Cardiac septum (tissue), 1 donor: ENCODE data around the gene SLC9A5. TPM values are rescaled to one million over a fixed set of nuclear protein-coding genes. Genes with fewer than 3 reads are reported as not detected.

Source experiments
- DNase-seq: peaks from one replicate; pipeline ENCODE4 v3.0.0-alpha.2; 2020; ENCODE audit warnings: low spot score
- intact Hi-C: fragments of 100-400 bp; cut with DNase I; formaldehyde crosslinking; loops from one replicate; pipeline ENCODE4 v1.14.0; 2022
- microRNA-seq: library from miRNA; unstranded; fragments of <30 nt; microRNA quantifications from one replicate; pipeline ENCODE4 v1.2.0, GENCODE V29; 2020
- total RNA-seq: library from RNA; stranded (reverse); fragmentation: NEBNext Ultra II Directional; extraction: Animal tissue kit (Norgen Biotek cat#: 25700); gene quantifications from one replicate; pipeline ENCODE4 v1.2.1, GENCODE V29; 2021
- donor health status: DM: no; HTN: no; CAD: no.

The SLC9A5 gene
- total RNA-seq, 1 donor from 2014 or later: 1.1 TPM

- DNase-seq: no peak
- intact Hi-C loops: no loop called here
Measured at GRCh38 chr16:67294171-67294757, 45.5 kb downstream of the SLC9A5 start.

GRCh38 chr16:67294938-67295361, 46.2 kb downstream of the SLC9A5 start:
- intact Hi-C loops: no loop called here
- no peak for DNase-seq

GRCh38 chr16:67296420-67296819, 47.6 kb downstream of the SLC9A5 start:
- intact Hi-C loops: no loop called here

GRCh38 chr16:67298277-67298676, 49.5 kb downstream of the SLC9A5 start:
- DNase-seq: no peak
- intact Hi-C loops: no loop called here

More at GRCh38 chr16:67296420-67296819, 47.6 kb downstream of the SLC9A5 start:
- DNase-seq: no peak

GRCh38 chr16:67299269-67299668, 50.5 kb downstream of the SLC9A5 start:
- DNase-seq: no peak
- intact Hi-C loops: no loop called here

- intact Hi-C loops: no loop called here
- no peak for DNase-seq
Measured at GRCh38 chr16:67301080-67301782, 52.5 kb downstream of the SLC9A5 start.

GRCh38 chr16:67302076-67302475, 53.3 kb downstream of the SLC9A5 start:
- DNase-seq: no peak
- intact Hi-C loops: no loop called here

GRCh38 chr16:67302970-67303369, 54.2 kb downstream of the SLC9A5 start:
- intact Hi-C loops: no loop called here

GRCh38 chr16:67304020-67304419, 55.2 kb downstream of the SLC9A5 start:
- intact Hi-C loops: no loop called here
- no peak for DNase-seq

More at GRCh38 chr16:67302970-67303369, 54.2 kb downstream of the SLC9A5 start:
- DNase-seq: no peak

- intact Hi-C loops: no loop called here
Measured at GRCh38 chr16:67305216-67306071, 56.7 kb downstream of the SLC9A5 start.

GRCh38 chr16:67310561-67310960, 61.8 kb downstream of the SLC9A5 start:
- intact Hi-C loops: no loop called here
- DNase-seq: no peak

More at GRCh38 chr16:67305216-67306071, 56.7 kb downstream of the SLC9A5 start:
- no peak for DNase-seq

GRCh38 chr16:67311607-67312488, 63.1 kb downstream of the SLC9A5 start:
- intact Hi-C loops: no loop called here
- no peak for DNase-seq

GRCh38 chr16:67312719-67313118, 63.9 kb downstream of the SLC9A5 start:
- intact Hi-C loops: no loop called here
- DNase-seq: no peak

- intact Hi-C loops: no loop called here
- DNase-seq: no peak
Measured at GRCh38 chr16:67317853-67318252, 69.1 kb downstream of the SLC9A5 start.

Small RNA genes lying within 50 kb of the gene (microRNA-seq; reads per million reads assigned to microRNA genes)
- 84.5 reads per million, percentile 56 among the genes with 10 or more reads in this experiment for gene MIR328

Other genes starting within 250 kb of the SLC9A5 start
- 33.7 TPM for gene CBFB, start 219.8 kb upstream of the SLC9A5 start, total RNA-seq
- gene PHAF1, start 139.0 kb upstream of the SLC9A5 start, total RNA-seq: 8.8 TPM
- 12.4 TPM for gene B3GNT9, start 98.0 kb upstream of the SLC9A5 start, total RNA-seq
- gene TRADD, start 89.1 kb upstream of the SLC9A5 start, total RNA-seq: 11.0 TPM
- gene FBXL8, start 89.0 kb upstream of the SLC9A5 start, total RNA-seq: 9.5 TPM
- gene HSF4, start 84.2 kb upstream of the SLC9A5 start, total RNA-seq: 49.1 TPM
- gene NOL3, start 78.4 kb upstream of the SLC9A5 start, total RNA-seq: 86.3 TPM
- gene MATCAP1, start 65.0 kb upstream of the SLC9A5 start, total RNA-seq: 22.2 TPM
- gene EXOC3L1, start 58.8 kb upstream of the SLC9A5 start, total RNA-seq: 2.8 TPM
- 34.4 TPM for gene E2F4, start 56.8 kb upstream of the SLC9A5 start, total RNA-seq
- 0.92 TPM for gene ELMO3, start 49.8 kb upstream of the SLC9A5 start, total RNA-seq
- gene TMEM208, start 21.8 kb upstream of the SLC9A5 start, total RNA-seq: 16.3 TPM
- 33.4 TPM for gene FHOD1, start 1.5 kb upstream of the SLC9A5 start, total RNA-seq
- 0.70 TPM for gene PLEKHG4, start 30.6 kb downstream of the SLC9A5 start, total RNA-seq
- gene KCTD19, start 77.8 kb downstream of the SLC9A5 start, total RNA-seq: not detected
- not detected for gene LRRC36, start 77.8 kb downstream of the SLC9A5 start, total RNA-seq
- 9.6 TPM for gene TPPP3, start 144.5 kb downstream of the SLC9A5 start, total RNA-seq
- 4.6 TPM for gene ZDHHC1, start 167.5 kb downstream of the SLC9A5 start, total RNA-seq
- gene HSD11B2, start 182.1 kb downstream of the SLC9A5 start, total RNA-seq: 0.27 TPM
- gene ATP6V0D1, start 232.2 kb downstream of the SLC9A5 start, total RNA-seq: 58.8 TPM
- not detected for gene AGRP, start 234.6 kb downstream of the SLC9A5 start, total RNA-seq